Activated CD4-positive, CD25-positive, alpha-beta regulatory T cell treated with anti-CD3 and anti-CD28 coated beads, Interleukin-2, amount 50 U/mL, for 72 hours (primary cell): ENCODE data around the gene SMIM32.

Experiments
- DNase-seq: peaks from one replicate; pipeline ENCODE4 v3.0.0; 2021

SMIM32 gene

GRCh38 chr5:136185974-136186665 lies 6.8 kb downstream of the SMIM32 start:
- DNase-seq = no peak

GRCh38 chr5:136182618-136183017 lies 10.3 kb downstream of the SMIM32 start:
- DNase-seq = no peak

GRCh38 chr5:136174021-136174659 lies 18.8 kb downstream of the SMIM32 start:
- no peak for DNase-seq

GRCh38 chr5:136169218-136169617 lies 23.7 kb downstream of the SMIM32 start:
- DNase-seq = no peak

GRCh38 chr5:136166909-136167308 lies 26.1 kb downstream of the SMIM32 start:
- no peak for DNase-seq

- no peak for DNase-seq
These were observed 28.7 kb downstream of the SMIM32 start for GRCh38 chr5:136164226-136164625.

- no peak for DNase-seq
These were observed 31.0 kb downstream of the SMIM32 start for GRCh38 chr5:136162008-136162407.

GRCh38 chr5:136159457-136159856 lies 33.5 kb downstream of the SMIM32 start:
- DNase-seq = no peak

- DNase-seq = no peak
These were observed 35.4 kb downstream of the SMIM32 start for GRCh38 chr5:136157514-136157913.

GRCh38 chr5:136155761-136156160 lies 37.2 kb downstream of the SMIM32 start:
- DNase-seq = no peak

- no peak for DNase-seq
These were observed 37.9 kb downstream of the SMIM32 start for GRCh38 chr5:136155078-136155477.

- DNase-seq = no peak
These were observed 39.3 kb downstream of the SMIM32 start for GRCh38 chr5:136153581-136154236.

GRCh38 chr5:136149891-136150290 lies 43.1 kb downstream of the SMIM32 start:
- DNase-seq = no peak

- DNase-seq = no peak
These were observed 45.3 kb downstream of the SMIM32 start for GRCh38 chr5:136147632-136148031.

- DNase-seq = no peak
These were observed 46.8 kb downstream of the SMIM32 start for GRCh38 chr5:136146201-136146600.

- DNase-seq = no peak
These were observed 47.9 kb downstream of the SMIM32 start for GRCh38 chr5:136145030-136145429.

- DNase-seq = no peak
These were observed 49.2 kb downstream of the SMIM32 start for GRCh38 chr5:136143763-136144162.

- DNase-seq = no peak
These were observed 49.6 kb downstream of the SMIM32 start for GRCh38 chr5:136143312-136143711.

- DNase-seq = no peak
These were observed 51.4 kb downstream of the SMIM32 start for GRCh38 chr5:136141561-136141960.
